Measurements from ENCODE around the gene SLC37A3. TPM values are rescaled to one million over a fixed set of nuclear protein-coding genes. Genes with fewer than 3 reads are reported as not detected.

Gene SLC37A3
- total RNA-seq, 4 donors from 2014 or later: 39.5 to 69.9 (median 51.7) TPM

- 82 to 88% methylated on average over 10 of the region's 10 CpGs for WGBS, 2 donors
- no peak for DNase-seq (ENCODE audit: low spot score in 2 of 2)
- Histone ChIP-seq H3K27me3 (no peaks in the 10 kb centered on the region), H3K9me3 (no peaks in the 10 kb centered on the region), H3K4me3 (no peak overlapping the region), H3K36me3 (peaks cover 0 to 8% (median 0%) of the 10 kb centered on the region in 3 donors), H3K27ac (no peak overlapping the region), H3K4me1 (peaks cover 0 to 30% (median 0%) of the 10 kb centered on the region in 4 donors)
- TF ChIP-seq CTCF (IDR thresholded peaks at IDR 0.05): no peak
- TF ChIP-seq POLR2A (IDR thresholded peaks at IDR 0.05): no peak
- no peak for TF ChIP-seq EP300 (IDR thresholded peaks at IDR 0.05)
Observed at GRCh38 chr7:140389445-140389844, 8.9 kb downstream of the SLC37A3 start.

- 48 to 58% methylated on average over 1 of the region's 1 CpG for WGBS, 2 donors
- peaks cover 0 to 25% (median 0%) of the 10 kb centered on the region in 3 donors for H3K36me3 ChIP-seq
- no peak for DNase-seq (ENCODE audit: low spot score in 2 of 2)
- TF ChIP-seq CTCF (IDR thresholded peaks at IDR 0.05) (no peak), POLR2A (IDR thresholded peaks at IDR 0.05) (no peak), EP300 (IDR thresholded peaks at IDR 0.05) (no peak)
- no peak overlapping the region for H3K4me3 ChIP-seq
- H3K9me3 ChIP-seq: no peaks in the 10 kb centered on the region
- peaks cover 0 to 13% (median 0%) of the 10 kb centered on the region in 4 donors for H3K4me1 ChIP-seq
- H3K27ac ChIP-seq: no peak overlapping the region
- no peaks in the 10 kb centered on the region for H3K27me3 ChIP-seq
Observed at GRCh38 chr7:140384894-140385545, 13.3 kb downstream of the SLC37A3 start.

- no peak for DNase-seq (ENCODE audit: low spot score in 2 of 2)
- WGBS, 2 donors: 90 to 93% methylated on average over 6 of the region's 6 CpGs
Observed at GRCh38 chr7:140383954-140384713, 14.2 kb downstream of the SLC37A3 start.

GRCh38 chr7:140375892-140376730 lies 22.2 kb downstream of the SLC37A3 start:
- no peak for TF ChIP-seq EP300 (IDR thresholded peaks at IDR 0.05)
- TF ChIP-seq POLR2A (IDR thresholded peaks at IDR 0.05): no peak
- no peak for TF ChIP-seq CTCF (IDR thresholded peaks at IDR 0.05)
- 73 to 80% methylated on average over 8 of the region's 8 CpGs for WGBS, 2 donors

More at GRCh38 chr7:140383954-140384713, 14.2 kb downstream of the SLC37A3 start:
- no peak for TF ChIP-seq CTCF (IDR thresholded peaks at IDR 0.05)
- no peak for TF ChIP-seq POLR2A (IDR thresholded peaks at IDR 0.05)
- no peak for TF ChIP-seq EP300 (IDR thresholded peaks at IDR 0.05)
- no peaks in the 10 kb centered on the region for H3K27me3 ChIP-seq
- peaks cover 0 to 34% (median 3%) of the 10 kb centered on the region in 3 donors for H3K36me3 ChIP-seq
- H3K9me3 ChIP-seq: no peaks in the 10 kb centered on the region
- peaks cover 0 to 5% (median 0%) of the 10 kb centered on the region in 4 donors for H3K4me1 ChIP-seq
- H3K27ac ChIP-seq: no peak overlapping the region
- H3K4me3 ChIP-seq: no peak overlapping the region

More at GRCh38 chr7:140375892-140376730, 22.2 kb downstream of the SLC37A3 start:
- Histone ChIP-seq H3K27ac (no peak overlapping the region), H3K9me3 (no peaks in the 10 kb centered on the region), H3K4me1 (no peaks in the 10 kb centered on the region), H3K4me3 (no peak overlapping the region), H3K27me3 (no peaks in the 10 kb centered on the region), H3K36me3 (peaks cover 0 to 57% (median 3%) of the 10 kb centered on the region in 3 donors)
- DNase-seq (ENCODE audit: low spot score in 2 of 2): no peak
